ENCODE measurements around the gene PPP2R3B. TPM values are rescaled to one million over a fixed set of nuclear protein-coding genes. Genes with fewer than 3 reads are reported as not detected.
"Not testable (repeated sequence)": the region's sequence is repeated elsewhere in the genome, so short reads cannot be mapped to it uniquely, and the experiment has no call there.

Gene PPP2R3B
- total RNA-seq, 1 experiment from 2014 or later = 21.5 TPM

DNA sequence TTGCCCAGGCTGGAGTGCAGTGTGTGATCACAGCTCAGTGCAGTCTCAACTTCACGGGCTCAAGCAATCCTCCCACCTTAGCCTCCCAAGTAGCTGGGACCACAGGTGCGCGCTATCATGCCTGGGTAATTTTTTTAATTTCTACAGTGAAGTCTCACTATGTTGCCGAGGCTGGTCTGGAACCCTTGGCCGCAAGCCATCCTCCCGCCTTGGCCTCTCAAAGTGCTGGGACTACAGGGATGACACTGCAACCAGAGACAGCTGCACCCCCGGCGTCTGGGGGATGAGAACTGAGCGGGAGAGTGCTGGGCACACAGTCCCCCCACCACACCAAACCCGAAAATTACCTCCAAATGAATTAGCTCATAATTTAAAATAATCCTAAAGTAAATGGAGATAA, 35.0 kb downstream of the PPP2R3B start:
- no peak overlapping the region for H3K4me3 ChIP-seq
- no peaks in the 10 kb centered on the region for H3K27me3 ChIP-seq
- no peaks in the 10 kb centered on the region for H3K9me3 ChIP-seq
- H3K36me3 ChIP-seq = no peaks in the 10 kb centered on the region
- no peak for DNase-seq

DNA sequence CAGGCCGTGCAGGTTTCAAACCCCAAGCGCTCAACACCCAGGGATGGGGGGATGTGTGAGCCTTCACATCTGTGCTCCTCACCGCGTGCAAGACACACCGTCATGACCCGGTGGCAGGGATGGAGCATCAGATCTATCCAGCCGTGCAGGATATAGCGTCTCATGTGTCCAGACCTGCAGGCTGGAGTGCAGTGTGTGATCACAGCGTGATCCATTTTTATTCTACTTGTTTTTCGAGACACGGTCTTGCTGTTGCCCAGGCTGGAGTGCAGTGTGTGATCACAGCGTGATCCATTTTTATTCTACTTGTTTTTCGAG, 35.4 kb downstream of the PPP2R3B start:
- H3K27me3 ChIP-seq, H3K9me3 ChIP-seq, DNase-seq, H3K4me3 ChIP-seq, H3K36me3 ChIP-seq: not testable (repeated sequence)

- H3K27me3 ChIP-seq = no peaks in the 10 kb centered on the region
- H3K9me3 ChIP-seq = no peaks in the 10 kb centered on the region
- no peak overlapping the region for H3K4me3 ChIP-seq
- DNase-seq = no peak
- H3K36me3 ChIP-seq = no peaks in the 10 kb centered on the region
Measured at GRCh38 chrX:350534-351323, 36.0 kb downstream of the PPP2R3B start.

GRCh38 chrX:350148-350533, 36.6 kb downstream of the PPP2R3B start:
- Histone ChIP-seq H3K4me3 (no peak overlapping the region), H3K27me3 (no peaks in the 10 kb centered on the region), H3K9me3 (no peaks in the 10 kb centered on the region), H3K36me3 (no peaks in the 10 kb centered on the region)
- DNase-seq = no peak

DNA sequence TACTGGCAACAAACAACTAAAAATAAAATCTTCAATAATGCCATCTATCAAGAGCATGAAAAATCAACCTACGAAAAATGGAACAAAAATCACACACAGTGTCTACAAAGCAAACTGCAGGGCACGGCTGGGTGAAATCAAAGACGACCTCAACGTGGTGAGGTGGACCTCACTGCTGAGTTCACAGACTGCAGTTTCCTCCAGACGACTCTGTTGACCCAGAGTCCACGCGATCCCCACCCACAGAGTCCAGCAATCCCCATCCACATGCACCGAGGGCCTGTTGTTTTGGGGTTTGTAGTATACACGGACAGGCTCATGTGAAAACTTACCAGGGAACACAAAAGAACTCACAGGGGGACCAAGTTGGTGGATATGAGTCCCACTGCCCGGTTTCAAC, 37.0 kb downstream of the PPP2R3B start:
- Histone ChIP-seq H3K9me3 (no peaks in the 10 kb centered on the region), H3K27me3 (no peaks in the 10 kb centered on the region), H3K36me3 (no peaks in the 10 kb centered on the region), H3K4me3 (no peak overlapping the region)
- no peak for DNase-seq

GRCh38 chrX:349196-349595, 37.5 kb downstream of the PPP2R3B start:
- Histone ChIP-seq H3K4me3 (no peak overlapping the region), H3K27me3 (no peaks in the 10 kb centered on the region), H3K9me3 (no peaks in the 10 kb centered on the region), H3K36me3 (no peaks in the 10 kb centered on the region)
- no peak for DNase-seq

- H3K9me3 ChIP-seq = no peaks in the 10 kb centered on the region
Measured at GRCh38 chrX:348461-349117, 38.1 kb downstream of the PPP2R3B start.

GRCh38 chrX:347351-348117, 39.2 kb downstream of the PPP2R3B start:
- Histone ChIP-seq H3K27me3 (no peaks in the 10 kb centered on the region), H3K4me3 (no peak overlapping the region), H3K36me3 (no peaks in the 10 kb centered on the region), H3K9me3 (no peaks in the 10 kb centered on the region)
- DNase-seq = no peak

More at GRCh38 chrX:348461-349117, 38.1 kb downstream of the PPP2R3B start:
- no peak for DNase-seq
- Histone ChIP-seq H3K27me3 (no peaks in the 10 kb centered on the region), H3K4me3 (no peak overlapping the region), H3K36me3 (no peaks in the 10 kb centered on the region)

- DNase-seq = no peak
- no peak overlapping the region for H3K4me3 ChIP-seq
- no peaks in the 10 kb centered on the region for H3K36me3 ChIP-seq
- H3K9me3 ChIP-seq = no peaks in the 10 kb centered on the region
- H3K27me3 ChIP-seq = no peaks in the 10 kb centered on the region
Measured at GRCh38 chrX:346034-346813, 40.5 kb downstream of the PPP2R3B start.

DNA sequence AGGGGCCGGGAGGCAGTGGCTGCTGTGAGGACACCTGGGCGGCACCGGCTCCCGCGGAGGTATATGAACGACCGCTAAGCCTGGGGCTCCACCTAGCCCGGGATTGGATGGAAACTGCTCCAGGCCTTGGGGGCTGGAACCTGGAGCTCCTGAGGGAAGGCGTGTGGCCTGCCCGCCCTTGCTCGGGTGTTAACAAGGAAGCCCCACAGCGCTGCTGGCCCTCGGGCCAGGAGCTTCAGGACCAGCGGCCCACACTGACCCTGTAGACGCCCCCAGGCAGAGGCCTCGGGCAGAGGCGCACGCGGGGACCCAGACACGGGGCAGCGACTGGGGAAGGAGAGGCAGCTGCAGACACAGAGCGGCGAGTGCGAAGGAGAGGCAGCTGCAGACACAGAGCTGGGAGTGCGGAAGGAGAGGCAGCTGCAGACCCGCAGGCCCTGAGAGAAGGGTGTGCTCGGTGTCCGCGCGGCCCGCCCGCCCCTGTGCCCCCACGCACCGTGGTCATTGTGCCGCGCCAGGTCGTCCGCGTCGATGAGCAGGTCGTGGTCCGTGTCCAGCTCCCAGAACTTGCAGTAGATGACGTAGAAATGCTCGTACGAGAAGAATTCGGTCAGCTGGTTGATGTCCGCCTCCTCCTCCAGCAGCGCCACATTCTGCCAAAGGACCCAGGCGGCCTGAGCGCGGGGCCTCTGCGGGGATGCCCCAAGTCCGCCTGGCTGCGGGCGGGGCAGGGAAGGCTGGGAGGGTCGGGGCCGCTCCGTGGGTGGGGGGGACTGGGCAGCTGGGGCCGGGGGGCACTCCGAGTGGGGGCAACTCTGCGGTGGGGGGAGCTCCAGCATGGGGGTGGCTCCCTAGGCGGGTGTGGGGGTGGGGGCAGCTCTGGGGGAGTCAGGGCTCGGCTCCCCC, 41.4 kb downstream of the PPP2R3B start:
- Histone ChIP-seq H3K4me3 (no peak overlapping the region), H3K27me3 (no peaks in the 10 kb centered on the region), H3K9me3 (no peaks in the 10 kb centered on the region), H3K36me3 (no peaks in the 10 kb centered on the region)
- DNase-seq = no peak

DNA sequence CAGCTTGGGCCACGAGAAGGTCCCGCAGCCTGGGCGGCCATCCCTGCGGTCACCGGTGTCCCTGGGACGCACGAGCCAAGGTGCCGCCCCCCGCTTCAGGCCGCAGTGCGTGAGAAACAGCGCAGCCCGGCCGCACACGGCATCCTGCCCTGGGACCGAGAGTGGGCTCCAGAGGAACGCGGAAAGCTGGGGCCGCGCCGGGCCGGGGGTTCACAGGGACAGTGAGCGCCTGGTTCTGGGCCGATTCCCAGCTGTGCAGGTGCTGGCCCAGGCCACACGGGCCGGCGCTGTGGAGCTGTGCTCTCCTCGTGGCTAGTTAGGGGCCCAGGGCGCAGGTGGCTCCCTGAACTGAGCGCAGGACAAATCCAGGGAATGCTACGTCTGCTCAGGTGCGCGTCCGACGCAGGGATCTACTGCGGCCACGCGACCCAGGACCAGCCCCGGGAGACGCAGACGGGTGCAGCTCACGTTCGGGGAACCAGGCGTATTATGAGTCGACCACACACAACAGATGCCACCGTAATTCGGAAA, 42.3 kb downstream of the PPP2R3B start:
- H3K27me3 ChIP-seq = no peaks in the 10 kb centered on the region
- no peaks in the 10 kb centered on the region for H3K36me3 ChIP-seq
- no peak for DNase-seq
- no peak overlapping the region for H3K4me3 ChIP-seq
- no peaks in the 10 kb centered on the region for H3K9me3 ChIP-seq

DNA sequence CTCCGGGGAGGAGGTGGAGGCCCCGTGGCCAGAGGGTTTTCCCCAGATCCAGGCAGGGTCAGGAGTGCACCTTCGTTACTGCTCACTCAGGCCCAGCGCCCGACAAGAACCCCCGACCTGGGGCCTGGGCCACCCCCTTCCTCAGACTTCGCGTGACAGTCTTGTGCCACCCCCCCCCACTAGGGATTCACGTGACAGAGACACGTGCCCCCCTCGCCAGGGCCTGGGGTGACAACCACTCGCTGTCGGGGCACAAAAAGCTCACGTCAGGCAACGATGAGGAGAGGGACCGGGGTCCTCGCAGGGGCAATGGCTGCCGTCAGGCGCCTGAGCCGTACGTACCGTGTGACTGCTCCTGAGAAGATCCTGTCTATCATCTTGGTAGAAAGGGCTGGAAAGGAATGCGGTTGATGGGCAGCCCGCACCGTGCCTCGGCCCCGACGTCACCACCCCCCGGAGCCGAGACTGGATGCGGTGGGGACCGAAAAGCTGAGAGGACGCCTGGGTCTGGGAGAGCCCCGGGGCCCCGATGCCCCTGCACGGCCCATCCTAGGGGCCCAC, 45.1 kb downstream of the PPP2R3B start:
- no peak for DNase-seq
- H3K9me3 ChIP-seq = no peaks in the 10 kb centered on the region
- H3K36me3 ChIP-seq = no peaks in the 10 kb centered on the region
- H3K4me3 ChIP-seq = no peak overlapping the region
- no peaks in the 10 kb centered on the region for H3K27me3 ChIP-seq

DNA sequence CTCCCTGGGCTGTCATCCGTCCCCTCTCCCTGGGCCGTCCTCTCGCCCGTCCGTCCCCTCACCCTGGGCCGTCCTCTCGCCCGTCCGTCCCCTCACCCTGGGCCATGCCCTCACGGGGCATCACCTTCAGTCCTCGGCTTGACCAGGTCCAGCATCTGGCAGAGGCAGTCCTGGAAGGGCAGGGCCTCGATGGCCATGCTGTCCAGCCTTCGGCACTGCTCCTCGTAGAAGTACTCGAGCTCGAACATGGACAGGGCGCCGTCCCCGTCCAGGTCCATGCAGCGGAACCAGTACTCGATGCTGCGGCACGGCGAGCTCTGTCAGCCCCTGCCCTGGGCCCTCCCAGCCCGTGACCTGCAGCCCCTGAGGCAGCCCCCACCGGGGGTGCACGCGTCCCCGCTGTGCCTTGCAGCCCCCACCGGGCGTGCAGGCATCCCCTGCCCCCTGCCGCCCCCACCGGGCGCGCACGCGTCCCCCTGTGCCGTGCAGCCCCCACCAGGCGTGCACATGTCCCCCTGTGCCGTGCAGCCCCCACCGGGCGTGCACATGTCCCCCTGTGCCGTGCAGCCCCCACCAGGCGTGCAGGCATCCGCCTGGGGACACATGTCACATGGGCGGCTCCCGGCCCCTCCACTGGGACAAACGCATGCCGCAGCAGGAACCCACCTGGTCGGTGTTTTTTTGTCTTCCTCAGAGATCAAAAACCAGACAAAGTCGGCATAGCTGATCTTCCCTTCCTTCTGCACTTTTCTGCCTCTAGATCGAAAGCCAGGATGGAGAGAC, 45.9 kb downstream of the PPP2R3B start:
- H3K4me3 ChIP-seq = no peak overlapping the region
- no peaks in the 10 kb centered on the region for H3K27me3 ChIP-seq
- H3K36me3 ChIP-seq = no peaks in the 10 kb centered on the region
- H3K9me3 ChIP-seq = no peaks in the 10 kb centered on the region
- DNase-seq = no peak

DNA sequence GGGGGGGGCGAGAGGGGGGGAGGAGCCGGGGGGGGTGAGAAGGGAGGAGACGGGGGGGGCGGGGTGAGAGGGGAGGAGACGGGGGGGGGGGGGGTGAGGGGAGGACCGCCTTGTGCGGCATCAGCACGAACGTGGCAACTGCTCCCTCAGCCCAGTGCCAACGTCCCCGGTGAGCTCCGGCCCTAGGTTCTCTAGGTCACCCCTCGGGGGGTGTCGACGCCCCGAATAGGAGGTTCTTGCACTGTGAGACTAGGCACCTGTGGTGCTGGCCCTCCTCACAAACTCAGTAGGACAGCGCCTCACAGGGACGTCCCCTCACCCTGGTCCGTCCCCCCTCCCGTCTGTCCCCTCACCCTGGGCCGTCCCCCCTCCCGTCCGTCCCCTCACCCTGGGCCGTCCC, 46.6 kb downstream of the PPP2R3B start:
- no peaks in the 10 kb centered on the region for H3K27me3 ChIP-seq
- no peaks in the 10 kb centered on the region for H3K9me3 ChIP-seq
- DNase-seq = no peak
- H3K36me3 ChIP-seq = no peaks in the 10 kb centered on the region
- no peak overlapping the region for H3K4me3 ChIP-seq

- DNase-seq = no peak
- Histone ChIP-seq H3K36me3 (no peaks in the 10 kb centered on the region), H3K9me3 (no peaks in the 10 kb centered on the region), H3K27me3 (no peaks in the 10 kb centered on the region), H3K4me3 (no peak overlapping the region)
Measured at GRCh38 chrX:338836-339400, 47.8 kb downstream of the PPP2R3B start.
